PC-3 (cell line): ENCODE measurements around the gene RRH. TPM values are rescaled to one million over a fixed set of nuclear protein-coding genes. Genes with fewer than 3 reads are reported as not detected.
"Not testable (repeated sequence)": the region's sequence is repeated elsewhere in the genome, so short reads cannot be mapped to it uniquely, and the experiment has no call there.

ENCODE experiments used
- ATAC-seq: fragments of 200-7000 bp; cut with Tn5 transposase; 2 replicates; pipeline ENCODE4 v1.9.1; 2020; ENCODE audit warnings: mild to moderate bottlenecking, moderate library complexity
- Bru-seq: library from RNA; stranded (reverse); fragments of 400-500 nt; gene quantifications from one replicate; lab custom pipeline; 2021; lab: Mats Ljungman, UMichigan
- BruChase-seq, 2 experiments: library from RNA; stranded (reverse); fragments of 400-500 nt; gene quantifications; one replicate each; lab custom pipeline; 2021; lab: Mats Ljungman, UMichigan
- BruUV-seq: library from RNA; stranded (reverse); fragments of 400-500 nt; replicated peaks from 2 replicates; lab custom pipeline; 2021; lab: Mats Ljungman, UMichigan
- CTCF ChIA-PET: fragments of 300-600 bp; sonication (Branson Sonifier 250); formaldehyde crosslinking; loops from one replicate; lab custom pipeline; 2022; ENCODE audit warnings: antibody characterized with exemption; lab: Charles Lee
- POLR2A ChIA-PET: fragments of 300-600 bp; sonication (Branson Sonifier 250); formaldehyde crosslinking; loops from one replicate; lab custom pipeline; 2022; ENCODE audit warnings: antibody characterized with exemption; ENCODE audit not compliant: unreplicated experiment; lab: Charles Lee
- DNase-seq: peaks from one replicate; pipeline ENCODE4 v3.0.0-alpha.2; 2015
- H2AFZ ChIP-seq: fragments of 300-600 bp; sonication (generic); 2 replicates; pipeline ENCODE4 v1.6.0; 2016; ENCODE audit warnings: antibody characterized with exemption, low read length
- H3F3A ChIP-seq: fragments of 300-600 bp; sonication (generic); one replicate; pipeline ENCODE4 v1.6.0; 2017; ENCODE audit warnings: antibody characterized with exemption, low read length, control low read depth, mild to moderate bottlenecking; ENCODE audit not compliant: unreplicated experiment
- H3K27ac ChIP-seq: fragments of 300-600 bp; sonication (generic); 2 replicates; pipeline ENCODE4 v1.5.1; 2016; ENCODE audit warnings: mild to moderate bottlenecking, low read length
- H3K27me3 ChIP-seq: fragments of 300-600 bp; sonication (generic); 2 replicates; pipeline ENCODE4 v1.6.1; 2016; ENCODE audit warnings: low read length, mixed read lengths
- H3K36me3 ChIP-seq: fragments of 300-600 bp; sonication (generic); 2 replicates; pipeline ENCODE4 v1.6.1; 2016; ENCODE audit warnings: low read depth, mixed run types, low read length, mixed read lengths
- H3K4me1 ChIP-seq: fragments of 300-600 bp; sonication (generic); 2 replicates; pipeline ENCODE4 v1.5.1; 2016; ENCODE audit warnings: low read length; ENCODE audit not compliant: insufficient read depth
- H3K4me2 ChIP-seq: fragments of 300-600 bp; sonication (generic); 2 replicates; pipeline ENCODE4 v1.6.0; 2016; ENCODE audit warnings: low read length
- H3K4me3 ChIP-seq: fragments of 300-600 bp; sonication (generic); 2 replicates; pipeline ENCODE4 v1.5.1; 2016; ENCODE audit warnings: mild to moderate bottlenecking, low read length, mixed read lengths
- H3K79me2 ChIP-seq: fragments of 300-600 bp; sonication (generic); 2 replicates; pipeline ENCODE4 v1.6.1; 2017; ENCODE audit warnings: low read length, mixed read lengths
- H3K9ac ChIP-seq: fragments of 300-600 bp; sonication (generic); 2 replicates; pipeline ENCODE4 v1.6.0; 2016; ENCODE audit warnings: mild to moderate bottlenecking, low read length
- H3K9me2 ChIP-seq: fragments of 300-600 bp; sonication (generic); replicated peaks from 2 replicates; pipeline ENCODE4 v1.6.1; 2016; ENCODE audit warnings: mixed run types, low read length, mixed read lengths
- H3K9me3 ChIP-seq: fragments of 300-600 bp; sonication (generic); 2 replicates; pipeline ENCODE4 v1.6.1; 2016; ENCODE audit warnings: low read length, mixed read lengths
- H4K20me1 ChIP-seq: fragments of 300-600 bp; sonication (generic); 2 replicates; pipeline ENCODE4 v1.6.1; 2016; ENCODE audit warnings: low read length, mixed read lengths
- CTCF ChIP-seq: fragments of 300-600 bp; sonication (generic); conservative IDR thresholded peaks from 2 replicates; pipeline ENCODE4 v1.5.1; 2017; ENCODE audit warnings: antibody characterized with exemption, low read depth, mild to moderate bottlenecking, low read length
- EZH2 ChIP-seq: fragments of 300-600 bp; sonication (generic); IDR thresholded peaks from one replicate; pipeline ENCODE4 v1.6.1; 2017; ENCODE audit warnings: antibody characterized with exemption, mild to moderate bottlenecking, low read length; ENCODE audit not compliant: unreplicated experiment
- EZH2phosphoT487 ChIP-seq: fragments of 300-600 bp; sonication (generic); IDR thresholded peaks from 2 replicates; pipeline ENCODE4 v1.6.1; 2018; ENCODE audit warnings: mild to moderate bottlenecking, antibody characterized with exemption, low read length, borderline replicate concordance
- intact Hi-C: fragments of 100-400 bp; cut with micrococcal nuclease; formaldehyde crosslinking; loops from 2 replicates; pipeline ENCODE4 v1.9.0; 2023
- long read RNA-seq: library from polyadenylated mRNA; unstranded; transcript quantifications from one replicate; pipeline ENCODE4 v2.0.0, GENCODE V29; 2021; ENCODE audit not compliant: unreplicated experiment
- total RNA-seq: library from RNA; depleted of rRNA; stranded (reverse); fragments of >200 nt; gene quantifications from 2 replicates; pipeline ENCODE4 v1.2.3, GENCODE V29; 2014; rRNA removed

The RRH gene
- total RNA-seq (0.18 and 0.29 TPM in 2 replicates), Bru-seq, nascent RNA (percentile 50 among the genes with signal in this experiment), BruChase-seq, experiment 1, labeled RNA remaining after a 6-hour chase (percentile 75 among the genes with signal in this experiment), BruChase-seq, experiment 2, labeled RNA remaining after a 2-hour chase (percentile 77 among the genes with signal in this experiment)
- long read RNA-seq = 0 reads

- Histone ChIP-seq H3F3A (peaks cover 3% of the 10 kb centered on the region), H3K27ac (no peak within 1 kb of the TSS), H3K9ac (no peak within 1 kb of the TSS), H3K36me3 (peaks cover 23% of the 10 kb centered on the region), H3K4me3 (no peak within 1 kb of the TSS), H3K27me3 (no peaks in the 10 kb centered on the region), H2AFZ (no peak within 1 kb of the TSS), H3K79me2 (no peaks in the 10 kb centered on the region), H3K4me1 (no peaks in the 10 kb centered on the region), H3K4me2 (no peak within 1 kb of the TSS), H3K9me3 (no peaks in the 10 kb centered on the region), H4K20me1 (no peaks in the 10 kb centered on the region), H3K9me2 (no peaks in the 10 kb centered on the region)
- DNase-seq (no peak), ATAC-seq (no peak)
- CTCF ChIA-PET = no interaction called here
- POLR2A ChIA-PET = no interaction called here
- no TSS peak for BruUV-seq
- intact Hi-C loops = no loop called here
- TF ChIP-seq EZH2 = no peak
- TF ChIP-seq EZH2phosphoT487 = no peak
Observed at GRCh38 chr4:109827672-109828071, at the start of gene RRH. Gene RRH (plus strand): TSS chr4:109827972. CDS start chr4:109828028, 56 bp downstream.

- H3K9ac ChIP-seq, H3K9me3 ChIP-seq, H2AFZ ChIP-seq, intact Hi-C loops, H3K4me3 ChIP-seq, H3K4me2 ChIP-seq, H3K79me2 ChIP-seq, DNase-seq, H3K9me2 ChIP-seq, H4K20me1 ChIP-seq, BruUV-seq, CTCF ChIA-PET, ATAC-seq, H3K27me3 ChIP-seq, H3K27ac ChIP-seq, H3K36me3 ChIP-seq, H3K4me1 ChIP-seq, H3F3A ChIP-seq: not testable (repeated sequence)
- POLR2A ChIA-PET = interaction anchor here (0.6 kb wide), 1 partner anchor 79 kb away, joined by 9 read pairs; the partner anchor contains the start of gene CASP6
Observed at GRCh38 chr4:109782092-109782491, 45.7 kb upstream of the RRH start.

GRCh38 chr4:109786846-109787245 lies 40.9 kb upstream of the RRH start:
- DNase-seq (no peak), ATAC-seq (no peak)
- Histone ChIP-seq H3K4me3 (no peak overlapping the region), H3F3A (no peaks in the 10 kb centered on the region), H3K4me2 (no peak overlapping the region), H3K9me3 (no peaks in the 10 kb centered on the region), H3K27me3 (peaks cover 5% of the 10 kb centered on the region; the same call in 1 of the 2 replicates), H4K20me1 (no peaks in the 10 kb centered on the region), H3K79me2 (no peaks in the 10 kb centered on the region), H3K9me2 (no peaks in the 10 kb centered on the region), H3K36me3 (no peaks in the 10 kb centered on the region), H2AFZ (no peak overlapping the region), H3K27ac (no peak overlapping the region), H3K4me1 (no peaks in the 10 kb centered on the region), H3K9ac (no peak overlapping the region)
- TF ChIP-seq CTCF (no peak), EZH2phosphoT487 (no peak), EZH2 (no peak)
- intact Hi-C loops = no loop called here
- CTCF ChIA-PET = no interaction called here
- no TSS peak for BruUV-seq
- POLR2A ChIA-PET = no interaction called here
